Lower lobe of right lung (tissue), 2 donors: ENCODE measurements around the gene ZNF285. TPM values are rescaled to one million over a fixed set of nuclear protein-coding genes. Genes with fewer than 3 reads are reported as not detected.
"Not testable (repeated sequence)": the region's sequence is repeated elsewhere in the genome, so short reads cannot be mapped to it uniquely, and the experiment has no call there.

Experiments
- ATAC-seq, 2 donors: fragments of 200-7000 bp; cut with Tn5 transposase; one replicate each; pipeline ENCODE4 v1.9.1; 2020 to 2022; ENCODE audit warnings: mild to moderate bottlenecking in 2 of 2, moderate library complexity in 2 of 2
- DNase-seq: peaks from one replicate; pipeline ENCODE4 v3.0.0-alpha.2; 2020
- H3K27ac ChIP-seq: fragments of 200-600 bp; one replicate; pipeline ENCODE4 v1.8.0; 2022
- H3K27me3 ChIP-seq: fragments of 200-600 bp; one replicate; pipeline ENCODE4 v1.8.0; 2022; ENCODE audit warnings: low read depth
- H3K36me3 ChIP-seq: fragments of 200-600 bp; one replicate; pipeline ENCODE4 v1.8.0; 2022; ENCODE audit warnings: mild to moderate bottlenecking
- H3K4me1 ChIP-seq: fragments of 200-600 bp; one replicate; pipeline ENCODE4 v1.8.0; 2022
- H3K4me3 ChIP-seq: fragments of 200-600 bp; one replicate; pipeline ENCODE4 v1.8.0; 2022; ENCODE audit warnings: mild to moderate bottlenecking
- H3K9me3 ChIP-seq: fragments of 200-600 bp; one replicate; pipeline ENCODE4 v1.8.0; 2022
- intact Hi-C: fragments of 100-400 bp; cut with DNase I; formaldehyde crosslinking; loops from one replicate; pipeline ENCODE4 v1.11.0; 2022
- long read RNA-seq: library from polyadenylated mRNA; unstranded; transcript quantifications from one replicate; pipeline ENCODE4 v2.0.0, GENCODE V29; 2021
- total RNA-seq: library from RNA; stranded (reverse); fragmentation: NEBNext Ultra II Directional; extraction: Animal tissue kit (Norgen Biotek cat#: 25700); gene quantifications from one replicate; pipeline ENCODE4 v1.2.1, GENCODE V29; 2021
- TF ChIP-seq, protein P1 (sequence below): fragments of 200-600 bp; IDR thresholded peaks from one replicate; pipeline ENCODE4 v1.8.0; 2022; ENCODE audit warnings: antibody characterized with exemption, mild to moderate bottlenecking
- donor health status: DM: no; HTN: yes; CAD: no; lungs with severe emphysema.

The ZNF285 gene
- 1.1 TPM for total RNA-seq
- long read RNA-seq, full-length matches to known transcripts, result 1 of 2 reads
- long read RNA-seq, partial matches to known transcripts, result 0 of 2 reads
- long read RNA-seq, other reads (novel, unspliced or antisense), result 1 of 2 reads

DNA sequence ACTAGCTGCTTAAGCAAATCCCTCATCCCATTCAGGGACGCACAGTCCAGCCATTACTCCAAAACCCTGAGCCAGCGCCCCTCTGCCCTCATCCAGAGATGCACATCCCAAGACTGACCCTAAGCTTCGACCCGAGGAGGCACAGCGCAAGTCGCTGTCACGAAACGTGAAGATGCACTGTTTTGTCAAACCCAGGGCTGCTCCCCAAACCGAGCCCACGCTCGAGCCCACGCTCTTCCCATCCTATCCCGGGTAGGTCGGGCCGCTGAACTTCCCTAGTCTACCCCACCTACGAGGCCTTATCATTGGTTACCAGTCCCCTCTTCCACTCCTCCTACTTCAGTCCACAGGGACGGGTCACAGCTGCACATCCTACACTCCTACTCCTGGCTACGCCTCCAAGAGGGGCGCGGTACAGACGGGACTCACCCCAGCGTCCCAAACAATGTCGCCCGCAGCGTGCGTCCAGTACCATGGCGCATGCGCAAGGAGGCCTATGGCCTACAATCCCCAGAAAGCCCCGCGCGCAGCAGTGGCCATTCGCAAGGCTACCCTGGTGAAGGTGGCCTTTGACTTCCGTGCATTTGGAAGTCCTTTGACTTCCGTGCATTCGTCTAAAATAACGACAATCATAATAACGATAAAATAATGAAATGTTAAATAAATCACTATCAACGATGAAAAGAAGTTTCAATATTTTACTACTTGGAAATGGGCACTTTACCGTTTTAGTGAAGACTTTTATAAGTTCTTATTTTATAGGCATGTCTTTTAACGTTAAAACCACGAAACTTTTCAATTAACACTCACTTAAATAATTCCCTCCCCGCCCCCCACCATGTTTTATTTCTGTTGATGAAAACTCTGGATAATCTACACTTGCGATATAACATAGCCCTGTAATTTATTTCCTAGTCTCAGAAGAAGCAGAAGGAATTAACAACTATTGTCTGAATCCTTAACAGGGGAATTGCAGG is at the start of gene ZNF285:
ZNF285 (minus strand) TSS at position 470 of the 977 bp plus-strand sequence. CDS start 4,395 bp downstream, outside the sequence.
- Histone ChIP-seq H3K27ac (no peak within 1 kb of the TSS), H3K4me3 (peak within 1 kb of the TSS; percentile 62), H3K9me3 (peaks cover 18% of the 10 kb centered on the region), H3K36me3 (no peaks in the 10 kb centered on the region), H3K27me3 (no peaks in the 10 kb centered on the region), H3K4me1 (no peaks in the 10 kb centered on the region)
- ATAC-seq (peak; percentile 97 to 98), DNase-seq (peak; percentile 92)
- intact Hi-C loops, result no loop called here
- TF ChIP-seq, protein P1, sequence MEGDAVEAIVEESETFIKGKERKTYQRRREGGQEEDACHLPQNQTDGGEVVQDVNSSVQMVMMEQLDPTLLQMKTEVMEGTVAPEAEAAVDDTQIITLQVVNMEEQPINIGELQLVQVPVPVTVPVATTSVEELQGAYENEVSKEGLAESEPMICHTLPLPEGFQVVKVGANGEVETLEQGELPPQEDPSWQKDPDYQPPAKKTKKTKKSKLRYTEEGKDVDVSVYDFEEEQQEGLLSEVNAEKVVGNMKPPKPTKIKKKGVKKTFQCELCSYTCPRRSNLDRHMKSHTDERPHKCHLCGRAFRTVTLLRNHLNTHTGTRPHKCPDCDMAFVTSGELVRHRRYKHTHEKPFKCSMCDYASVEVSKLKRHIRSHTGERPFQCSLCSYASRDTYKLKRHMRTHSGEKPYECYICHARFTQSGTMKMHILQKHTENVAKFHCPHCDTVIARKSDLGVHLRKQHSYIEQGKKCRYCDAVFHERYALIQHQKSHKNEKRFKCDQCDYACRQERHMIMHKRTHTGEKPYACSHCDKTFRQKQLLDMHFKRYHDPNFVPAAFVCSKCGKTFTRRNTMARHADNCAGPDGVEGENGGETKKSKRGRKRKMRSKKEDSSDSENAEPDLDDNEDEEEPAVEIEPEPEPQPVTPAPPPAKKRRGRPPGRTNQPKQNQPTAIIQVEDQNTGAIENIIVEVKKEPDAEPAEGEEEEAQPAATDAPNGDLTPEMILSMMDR, result no peak

DNA sequence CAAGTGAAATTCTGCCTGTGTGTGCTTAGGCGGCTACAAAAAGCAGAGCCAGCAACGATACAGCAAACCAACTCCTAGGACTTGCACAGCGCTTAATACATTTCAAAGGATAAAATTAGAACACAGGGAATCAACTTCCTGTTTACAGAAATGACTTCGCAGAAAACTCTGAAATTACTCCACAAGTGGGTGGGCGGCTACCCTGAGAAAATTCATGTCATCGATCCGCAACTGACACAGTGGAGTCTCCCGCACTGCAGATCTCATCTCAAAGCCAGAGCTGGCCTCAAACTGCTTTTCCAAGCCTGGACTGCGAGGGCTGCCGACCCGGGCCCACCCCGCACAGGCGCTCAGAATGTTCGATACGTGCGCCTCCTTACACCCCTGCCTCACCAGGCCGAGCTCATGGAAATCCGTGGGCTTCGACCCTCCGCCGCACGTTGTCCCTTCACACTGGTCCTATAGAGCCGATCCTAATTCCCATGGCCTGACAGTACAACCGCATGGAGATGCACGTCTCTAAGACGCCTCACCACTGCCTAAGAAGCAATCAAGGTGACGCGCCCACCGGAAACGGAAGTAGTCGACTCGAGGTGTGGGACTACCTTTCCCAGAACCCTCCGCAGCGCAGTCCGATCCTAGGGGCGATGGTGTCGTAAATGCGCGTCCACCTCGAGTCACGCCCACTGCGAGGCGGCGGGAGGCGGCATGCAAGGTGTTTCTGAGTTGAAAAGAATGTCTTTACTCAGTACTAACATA is 46.7 kb upstream of the ZNF285 start, which contains the start of gene ZNF229:
ZNF229 (minus strand) TSS at position 557 of the 759 bp plus-strand sequence. CDS start 5,625 bp downstream, outside the sequence.
- Histone ChIP-seq H3K4me3 (peak within 1 kb of the TSS; percentile 61), H3K27me3 (no peaks in the 10 kb centered on the region), H3K27ac (no peak within 1 kb of the TSS), H3K4me1 (peaks cover 7% of the 10 kb centered on the region), H3K9me3 (peaks cover 41% of the 10 kb centered on the region), H3K36me3 (no peaks in the 10 kb centered on the region)
- intact Hi-C loops, result no loop called here
- DNase-seq, result peak; percentile 88
- TF ChIP-seq, protein P1, result no peak
- ATAC-seq, result peak; percentile 81 to 88

DNA sequence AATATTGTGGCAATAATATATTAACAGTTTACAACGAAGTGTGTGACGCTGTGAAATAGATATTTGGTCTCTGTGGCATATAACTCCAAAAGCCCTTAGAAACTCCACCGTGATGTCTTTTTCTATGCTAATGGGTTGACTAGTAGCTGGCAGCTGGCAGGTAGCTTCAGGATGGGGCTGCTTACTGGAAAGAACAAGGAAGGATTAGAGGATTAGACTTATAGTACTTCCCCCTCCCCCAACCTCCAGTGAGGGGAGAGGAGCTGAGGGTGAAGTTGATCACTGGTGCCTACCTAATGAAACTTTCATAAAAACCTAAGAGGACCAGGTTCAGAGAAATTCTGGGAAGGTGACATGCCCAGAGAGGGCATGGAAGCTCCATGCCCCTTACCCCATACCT is 37.0 kb upstream of the ZNF285 start:
- peaks cover 71% of the 10 kb centered on the region for H3K9me3 ChIP-seq
- H3K4me1 ChIP-seq, result no peaks in the 10 kb centered on the region
- no peak overlapping the region for H3K27ac ChIP-seq
- DNase-seq (no peak), ATAC-seq (no peak)
- intact Hi-C loops, result no loop called here
- H3K27me3 ChIP-seq, result no peaks in the 10 kb centered on the region
- TF ChIP-seq, protein P1, result no peak
- no peaks in the 10 kb centered on the region for H3K36me3 ChIP-seq
- H3K4me3 ChIP-seq, result no peak overlapping the region

DNA sequence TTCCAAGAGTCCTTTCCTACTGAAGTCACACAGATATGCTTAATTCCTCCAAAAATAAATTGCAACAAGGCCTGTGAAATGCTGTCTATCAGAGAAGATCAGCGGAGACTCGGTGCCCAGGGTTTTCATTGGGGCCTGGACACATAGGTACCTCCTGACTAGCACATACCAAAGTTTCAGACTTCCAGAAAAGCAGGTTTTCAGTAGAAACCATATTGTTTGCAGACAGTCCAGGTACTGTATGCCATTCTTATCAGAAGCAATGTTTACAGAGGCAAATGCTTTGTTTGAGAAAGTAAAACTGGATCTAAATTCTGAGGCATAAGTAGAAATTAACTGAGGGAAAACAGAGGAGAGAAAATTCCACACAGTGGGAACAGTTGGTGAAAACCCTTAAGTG is 34.0 kb upstream of the ZNF285 start:
- no peak for DNase-seq
- ATAC-seq, result no peak

DNA sequence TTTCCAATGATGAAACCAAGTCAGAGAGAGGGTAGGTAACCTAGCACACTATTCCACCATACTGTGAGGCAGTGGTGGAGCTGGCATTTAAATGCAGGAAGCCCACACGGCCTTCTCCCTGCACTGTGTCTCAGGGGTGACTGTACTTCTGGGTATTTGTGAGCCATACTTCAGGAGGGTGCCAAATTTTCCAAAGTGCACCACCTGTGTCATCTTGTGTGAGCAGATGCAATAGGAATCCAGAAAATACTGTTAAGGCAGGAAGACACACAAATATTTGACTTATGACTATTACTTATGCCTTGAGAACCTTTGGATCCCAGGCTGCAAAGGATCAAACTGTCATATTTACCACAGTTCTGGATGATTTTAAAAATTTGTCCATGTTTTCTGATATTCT is 29.5 kb upstream of the ZNF285 start:
- ATAC-seq, result no peak
- Histone ChIP-seq H3K4me1 (no peaks in the 10 kb centered on the region), H3K4me3 (no peak overlapping the region), H3K27me3 (no peaks in the 10 kb centered on the region), H3K27ac (no peak overlapping the region), H3K9me3 (peaks cover 86% of the 10 kb centered on the region), H3K36me3 (no peaks in the 10 kb centered on the region)
- intact Hi-C loops, result no loop called here
- no peak for DNase-seq
- TF ChIP-seq, protein P1, result no peak

More for the DNA sequence above, 34.0 kb upstream of the ZNF285 start:
- Histone ChIP-seq H3K36me3 (no peaks in the 10 kb centered on the region), H3K9me3 (peaks cover 67% of the 10 kb centered on the region), H3K27me3 (no peaks in the 10 kb centered on the region), H3K4me1 (no peaks in the 10 kb centered on the region), H3K4me3 (no peak overlapping the region), H3K27ac (no peak overlapping the region)
- TF ChIP-seq, protein P1, result no peak
- intact Hi-C loops, result no loop called here

DNA sequence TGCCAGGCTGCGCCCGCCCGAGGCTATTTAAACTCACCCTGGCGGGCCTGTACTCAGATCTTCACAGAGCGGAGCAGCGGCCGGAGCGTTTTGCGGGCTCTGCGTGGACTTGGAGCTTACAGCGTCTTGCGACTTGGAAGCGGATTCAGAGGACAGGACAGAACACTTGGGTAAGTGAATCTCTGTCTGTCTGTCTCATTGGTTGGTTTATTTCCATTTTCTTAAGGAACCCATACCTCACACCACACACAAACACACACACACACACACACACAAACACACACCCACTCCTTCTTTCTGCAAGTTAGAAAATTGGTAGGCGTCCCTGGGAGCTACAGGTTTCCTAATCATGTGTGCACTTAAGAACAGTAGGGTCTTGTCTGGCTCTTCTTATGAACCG is 14.1 kb upstream of the ZNF285 start:
- H3K27ac ChIP-seq, H3K4me3 ChIP-seq, H3K27me3 ChIP-seq, DNase-seq, ATAC-seq, H3K36me3 ChIP-seq, H3K4me1 ChIP-seq, intact Hi-C loops: not testable (repeated sequence)
- peaks cover 35% of the 10 kb centered on the region for H3K9me3 ChIP-seq

DNA sequence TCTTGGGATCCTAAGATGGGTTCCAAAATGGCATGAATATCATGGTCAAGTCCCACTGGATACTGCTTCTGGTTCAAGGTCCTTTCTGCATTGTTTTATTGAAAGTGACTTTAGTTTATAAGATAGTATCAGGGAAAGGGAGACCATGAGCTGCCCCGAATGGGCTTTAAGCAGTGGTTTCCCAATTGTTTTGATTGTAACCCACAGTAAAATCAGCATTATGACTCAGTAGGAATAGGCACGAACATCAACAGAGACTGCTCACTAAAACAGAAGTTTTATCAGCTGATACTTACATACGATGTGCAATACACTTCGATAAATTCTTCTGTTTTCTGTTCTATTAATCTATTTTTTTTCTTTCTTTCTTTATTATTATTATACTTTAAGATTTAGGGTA is 12.1 kb downstream of the ZNF285 start:
- H3K36me3 ChIP-seq, ATAC-seq, H3K27me3 ChIP-seq, intact Hi-C loops, H3K27ac ChIP-seq, H3K4me1 ChIP-seq, H3K4me3 ChIP-seq, DNase-seq: not testable (repeated sequence)
- peaks cover 22% of the 10 kb centered on the region for H3K9me3 ChIP-seq
